Endothelial cell of umbilical vein (primary cell): ENCODE results near the gene HCFC1. TPM values are rescaled to one million over a fixed set of nuclear protein-coding genes. Genes with fewer than 3 reads are reported as not detected.

Experiments used
- BruUV-seq: library from RNA; stranded (reverse); fragments of 400-500 nt; replicated peaks from 2 replicates; lab custom pipeline; 2021; lab: Mats Ljungman, UMichigan
- CTCF ChIA-PET: fragments of 300-600, 350-600 bp; sonication (Branson Sonifier 250); formaldehyde crosslinking; loops from one replicate; lab custom pipeline; 2021; ENCODE audit warnings: antibody characterized with exemption, inconsistent platforms; lab: Charles Lee
- POLR2A ChIA-PET: fragments of 300-600, 350-600 bp; sonication (Branson Sonifier 250); formaldehyde crosslinking; loops from one replicate; lab custom pipeline; 2021; ENCODE audit warnings: antibody characterized with exemption, inconsistent platforms; lab: Charles Lee
- DNase-seq: peaks from one replicate; pipeline ENCODE4 v3.0.0-alpha.2; 2011; ENCODE audit warnings: low read depth, low spot score
- FAIRE-seq: peaks from 2 replicates; lab custom pipeline; 2011; peaks lifted over from hg19 to GRCh38; lab: Jason Lieb, UNC
- H2AFZ ChIP-seq: 2 replicates; pipeline ENCODE4 v1.6.0; 2012; ENCODE audit warnings: low read depth, low read length, control low read depth, inconsistent platforms
- H3K27ac ChIP-seq: 2 replicates; pipeline ENCODE4 v1.5.1; 2011; ENCODE audit warnings: low read depth, mild to moderate bottlenecking, control low read depth, low read length, moderate library complexity; ENCODE audit not compliant: insufficient read depth
- H3K27me3 ChIP-seq, 2 experiments: 2 replicates each; pipeline versions ENCODE4 v1.6.0 to v1.6.1; 2011; ENCODE audit warnings: low read length in 2 of 2, mixed read lengths in 1 of 2; ENCODE audit not compliant: control insufficient read depth in 2 of 2, insufficient read depth in 2 of 2
- H3K36me3 ChIP-seq, 2 experiments: 2 replicates in 1 of 2; 3 replicates in 1 of 2; pipeline ENCODE4 v1.5.1; 2011; ENCODE audit warnings: low read length in 2 of 2, mild to moderate bottlenecking in 1 of 2, moderate library complexity in 1 of 2; ENCODE audit not compliant: control insufficient read depth in 2 of 2, insufficient read depth in 2 of 2; ENCODE audit errors: extremely low read depth in 1 of 2
- H3K4me1 ChIP-seq: 3 replicates; pipeline ENCODE4 v1.5.1; 2011; ENCODE audit warnings: mild to moderate bottlenecking, low read length; ENCODE audit not compliant: control insufficient read depth, insufficient read depth; ENCODE audit errors: extremely low read depth
- H3K4me2 ChIP-seq: 2 replicates; pipeline ENCODE4 v1.6.1; 2011; ENCODE audit warnings: low read length, control low read depth, mixed read lengths; ENCODE audit not compliant: insufficient read depth
- H3K4me3 ChIP-seq, 3 experiments: fragments of 200-600 bp in 1 of 3; sonication (generic), shearing (Covaris generic) in 1 of 3; replicated peaks in 1 of 3; 2 replicates each; pipeline ENCODE4 v1.5.1; 2011 to 2016; ENCODE audit warnings: control low read depth in 3 of 3, low read length in 3 of 3, mild to moderate bottlenecking in 2 of 3, inconsistent platforms in 1 of 3, low read depth in 1 of 3, moderate library complexity in 1 of 3; ENCODE audit not compliant: insufficient read depth in 1 of 3
- H3K79me2 ChIP-seq: 2 replicates; pipeline ENCODE4 v1.6.0; 2012; ENCODE audit warnings: low read length, inconsistent platforms; ENCODE audit not compliant: control insufficient read depth, insufficient read depth
- H3K9ac ChIP-seq: replicated peaks from 2 replicates; pipeline ENCODE3; 2011; ENCODE audit warnings: low read length, control low read depth; ENCODE audit not compliant: insufficient read depth; ENCODE audit errors: extremely low read depth
- H3K9me1 ChIP-seq: replicated peaks from 3 replicates; pipeline ENCODE4 v1.6.0; 2011; ENCODE audit warnings: mild to moderate bottlenecking, low read length; ENCODE audit not compliant: control insufficient read depth, insufficient read depth; ENCODE audit errors: extremely low read depth
- H3K9me3 ChIP-seq: replicated peaks from 2 replicates; pipeline ENCODE4 v1.5.1; 2012; ENCODE audit warnings: low read length, inconsistent platforms; ENCODE audit not compliant: control insufficient read depth, insufficient read depth
- H4K20me1 ChIP-seq: replicated peaks from 2 replicates; pipeline ENCODE3; 2011; ENCODE audit warnings: mild to moderate bottlenecking, low read length; ENCODE audit not compliant: control insufficient read depth, insufficient read depth; ENCODE audit errors: extremely low read depth
- EZH2 ChIP-seq: IDR thresholded peaks from 2 replicates; pipeline ENCODE4 v1.6.1; 2012; ENCODE audit warnings: borderline replicate concordance, low read depth, mild to moderate bottlenecking, moderate library complexity, low read length, inconsistent platforms; ENCODE audit not compliant: severe bottlenecking
- FOS ChIP-seq: IDR thresholded peaks from 2 replicates; pipeline ENCODE4 v1.6.1; 2011; ENCODE audit warnings: mild to moderate bottlenecking, low read length, moderate library complexity, borderline replicate concordance; ENCODE audit not compliant: insufficient read depth
- GATA2 ChIP-seq: IDR thresholded peaks from 2 replicates; pipeline ENCODE4 v1.7.0; 2011; ENCODE audit warnings: low read depth, mild to moderate bottlenecking, moderate library complexity, mixed read lengths, low read length; ENCODE audit not compliant: insufficient read length, insufficient read depth
- JUN ChIP-seq: IDR thresholded peaks from 2 replicates; pipeline ENCODE4 v1.6.1; 2011; ENCODE audit warnings: borderline replicate concordance, low read depth; ENCODE audit not compliant: insufficient read length, insufficient read depth
- MYC ChIP-seq: IDR thresholded peaks from one replicate; pipeline ENCODE4 v1.6.1; 2011; ENCODE audit warnings: mild to moderate bottlenecking, low read depth, low read length
- POLR2A ChIP-seq: IDR thresholded peaks from 2 replicates; pipeline ENCODE4 v1.6.1; 2012; ENCODE audit warnings: low read depth, mild to moderate bottlenecking, control low read depth, low read length
- POLR2AphosphoS5 ChIP-seq: IDR thresholded peaks from 2 replicates; pipeline ENCODE4 v1.6.1; 2012; ENCODE audit warnings: low read depth, mild to moderate bottlenecking, control low read depth, low read length, moderate library complexity; ENCODE audit not compliant: insufficient read depth
- dilution Hi-C: fragments of 300-500 bp; cut with MboI; formaldehyde crosslinking; loops from one replicate; pipeline ENCODE4 v1.15.0; 2019; ENCODE audit warnings: low sequenced_read_pairs; ENCODE audit not compliant: extremely low pct_ligation_motif_present
- intact Hi-C: fragments of 100-400 bp; cut with micrococcal nuclease; formaldehyde crosslinking; loops from one replicate; pipeline ENCODE4 v1.10.0; 2022
- polyA plus RNA-seq, 4 experiments: library from polyadenylated mRNA; depleted of rRNA in 3 of 4; stranded (reverse) in 3 of 4; unstranded in 1 of 4; fragments of >200 nt; gene quantifications; 2 replicates each; pipeline versions ENCODE4 v1.2.1 to v1.2.3, GENCODE V29; 2011 to 2012; ENCODE audit warnings: missing spikeins in 1 of 4
- total RNA-seq: library from RNA; stranded (reverse); gene quantifications from 2 replicates; pipeline ENCODE4 v1.2.3, GENCODE V29; 2021
- TF ChIP-seq, protein P1 (sequence below), 2 donors: IDR thresholded peaks; 1 replicate in 1 of 2; 2 replicates in 1 of 2; pipeline ENCODE4 v1.5.1; 2011; ENCODE audit warnings: low read length in 2 of 2, mild to moderate bottlenecking in 2 of 2, moderate library complexity in 2 of 2, control low read depth in 1 of 2, inconsistent platforms in 1 of 2, low read depth in 1 of 2; ENCODE audit not compliant: insufficient read depth in 1 of 2; ENCODE audit errors: extremely low read depth in 1 of 2
- TF ChIP-seq, protein P2 (sequence below): IDR thresholded peaks from 2 replicates; pipeline ENCODE4 v1.6.1; 2011; ENCODE audit not compliant: insufficient read depth, insufficient read length

HCFC1 gene
- total and polyA plus RNA-seq, 2 donors (not counting 3 experiments of a cell fraction or from before 2014, with no cell fraction given), result 15.9 to 85.9 TPM

DNA sequence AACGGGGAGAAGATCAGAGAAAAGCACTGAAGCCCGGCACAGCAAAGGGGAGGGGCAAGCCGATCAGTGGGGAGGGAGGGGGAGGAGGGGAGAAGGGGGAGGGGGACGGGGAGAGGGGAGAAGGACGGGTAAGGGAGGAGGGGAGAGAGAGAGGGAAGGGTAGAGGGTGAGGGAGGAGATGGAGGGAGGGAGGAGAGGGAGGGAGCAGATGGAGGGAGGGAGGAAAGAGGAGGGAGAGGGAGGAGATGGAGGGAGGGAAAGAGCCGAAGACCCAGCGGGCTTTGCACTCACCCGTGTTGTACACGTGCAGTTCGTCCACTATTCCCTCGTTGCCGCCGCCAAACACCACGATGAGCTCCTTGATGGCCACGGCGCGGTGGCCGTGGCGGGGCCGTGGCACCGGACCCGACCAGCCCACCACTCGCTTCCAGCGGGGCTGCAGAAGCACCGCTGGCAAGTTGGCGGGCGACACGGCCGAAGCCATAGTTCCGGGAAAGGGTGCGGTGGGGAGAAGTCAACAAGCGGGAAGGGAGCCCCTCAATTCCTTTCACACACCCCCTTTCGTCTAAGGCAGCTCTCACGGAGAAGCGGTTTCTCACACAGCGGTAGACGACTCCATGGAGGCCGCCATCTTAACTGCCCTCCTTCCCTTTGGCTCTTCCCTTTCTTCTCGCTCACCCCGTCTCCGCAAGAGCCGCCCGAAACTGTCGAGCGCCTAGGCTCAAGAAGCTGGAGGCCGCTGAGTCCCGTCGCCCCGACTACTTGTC is 1.1 kb downstream of the HCFC1 start:
- BruUV-seq, result TSS peak; percentile 29
- FAIRE-seq (no peak), DNase-seq (no peak)
- CTCF ChIA-PET, result interaction anchor here (1.0 to 1.2 kb wide), 2 partner anchors 10 to 404 kb away, joined by 3 read pairs; partner anchors contain the start of gene FLNA
- H3K79me2 ChIP-seq, result peaks cover 58% of the 10 kb centered on the region
- dilution Hi-C loops, result no loop called here
- no peaks in the 10 kb centered on the region for H3K9me3 ChIP-seq
- TF ChIP-seq, protein P1, sequence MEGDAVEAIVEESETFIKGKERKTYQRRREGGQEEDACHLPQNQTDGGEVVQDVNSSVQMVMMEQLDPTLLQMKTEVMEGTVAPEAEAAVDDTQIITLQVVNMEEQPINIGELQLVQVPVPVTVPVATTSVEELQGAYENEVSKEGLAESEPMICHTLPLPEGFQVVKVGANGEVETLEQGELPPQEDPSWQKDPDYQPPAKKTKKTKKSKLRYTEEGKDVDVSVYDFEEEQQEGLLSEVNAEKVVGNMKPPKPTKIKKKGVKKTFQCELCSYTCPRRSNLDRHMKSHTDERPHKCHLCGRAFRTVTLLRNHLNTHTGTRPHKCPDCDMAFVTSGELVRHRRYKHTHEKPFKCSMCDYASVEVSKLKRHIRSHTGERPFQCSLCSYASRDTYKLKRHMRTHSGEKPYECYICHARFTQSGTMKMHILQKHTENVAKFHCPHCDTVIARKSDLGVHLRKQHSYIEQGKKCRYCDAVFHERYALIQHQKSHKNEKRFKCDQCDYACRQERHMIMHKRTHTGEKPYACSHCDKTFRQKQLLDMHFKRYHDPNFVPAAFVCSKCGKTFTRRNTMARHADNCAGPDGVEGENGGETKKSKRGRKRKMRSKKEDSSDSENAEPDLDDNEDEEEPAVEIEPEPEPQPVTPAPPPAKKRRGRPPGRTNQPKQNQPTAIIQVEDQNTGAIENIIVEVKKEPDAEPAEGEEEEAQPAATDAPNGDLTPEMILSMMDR (IDR thresholded peaks at IDR 0.05; ENCODE audit: extremely low read depth in 1 of 2, insufficient read depth in 1 of 2, low read depth in 1 of 2, low read length in 2 of 2), result no peak
- peak; percentile 14 for TF ChIP-seq MYC
- H3K4me2 ChIP-seq, result no peak overlapping the region
- H3K4me3 ChIP-seq, result peak overlapping the region; percentile 68 to 76 (median 74)
- intact Hi-C loops, result loop anchor here (1.0 kb wide), 2 partner anchors 127 to 408 kb away; partner anchors contain the start of gene MECP2
- H3K36me3 ChIP-seq, result no peaks in the 10 kb centered on the region
- peak overlapping the region; percentile 98 for H3K27ac ChIP-seq
- no peaks in the 10 kb centered on the region for H3K27me3 ChIP-seq
- peaks cover 45% of the 10 kb centered on the region for H3K4me1 ChIP-seq
- H2AFZ ChIP-seq, result no peak overlapping the region
- H3K9ac ChIP-seq, result peak overlapping the region; percentile 97
- H4K20me1 ChIP-seq, result no peaks in the 10 kb centered on the region
- H3K9me1 ChIP-seq, result no peaks in the 10 kb centered on the region
- POLR2A ChIA-PET, result interaction anchor here (0.8 to 1.3 kb wide), 2 partner anchors 46 to 427 kb away, joined by 3 to 9 read pairs; partner anchors contain the start of gene RPL10

DNA sequence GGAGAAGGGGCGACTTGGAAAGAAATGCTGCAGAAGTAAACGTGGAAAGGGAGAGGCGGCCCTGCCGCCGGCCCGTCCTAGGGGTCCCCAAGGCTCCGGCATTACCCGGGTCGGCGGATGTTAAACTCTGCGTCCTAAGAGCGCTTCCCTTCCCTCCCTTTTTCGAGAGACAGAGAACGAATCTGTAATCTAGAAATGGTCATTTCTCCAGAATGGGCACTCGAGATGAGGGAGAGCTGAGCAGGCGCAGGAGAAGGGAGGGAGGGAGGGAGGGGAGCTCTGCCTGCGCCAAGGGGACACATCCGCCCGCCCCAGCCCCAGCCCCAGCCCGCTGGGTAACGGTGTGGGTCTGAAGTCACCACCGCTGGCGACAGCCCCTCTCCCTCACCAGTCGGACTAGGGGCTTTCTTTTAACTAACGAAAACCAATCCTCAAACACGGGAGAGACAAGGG is 1.7 kb downstream of the HCFC1 start:
- peak overlapping the region; percentile 68 to 76 (median 69) for H3K4me3 ChIP-seq
- no TSS peak for BruUV-seq
- ChIA-PET CTCF (no interaction called here), POLR2A (interaction anchor here (0.6 kb wide), 1 partner anchor 40 kb away, joined by 4 read pairs; no protein-coding TSS in a partner anchor)
- peak overlapping the region; percentile 19 for H3K9ac ChIP-seq
- H3K4me1 ChIP-seq, result peaks cover 45% of the 10 kb centered on the region
- H4K20me1 ChIP-seq, result no peaks in the 10 kb centered on the region
- no peaks in the 10 kb centered on the region for H3K27me3 ChIP-seq
- H3K9me3 ChIP-seq, result no peaks in the 10 kb centered on the region
- H3K79me2 ChIP-seq, result peaks cover 64% of the 10 kb centered on the region
- no peak overlapping the region for H3K27ac ChIP-seq
- intact Hi-C loops (loop anchor here (2.0 kb wide), 1 partner anchor 17 kb away; no protein-coding TSS in a partner anchor), dilution Hi-C loops (no loop called here)
- H2AFZ ChIP-seq, result no peak overlapping the region
- FAIRE-seq (no peak), DNase-seq (peak; percentile 23)
- H3K4me2 ChIP-seq, result peak overlapping the region; percentile 70
- TF ChIP-seq JUN, result no peak
- no peak for TF ChIP-seq MYC
- TF ChIP-seq POLR2AphosphoS5, result no peak
- TF ChIP-seq, protein P2, sequence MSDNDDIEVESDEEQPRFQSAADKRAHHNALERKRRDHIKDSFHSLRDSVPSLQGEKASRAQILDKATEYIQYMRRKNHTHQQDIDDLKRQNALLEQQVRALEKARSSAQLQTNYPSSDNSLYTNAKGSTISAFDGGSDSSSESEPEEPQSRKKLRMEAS, result no peak
- TF ChIP-seq EZH2, result no peak
- TF ChIP-seq FOS, result no peak
- no peak for TF ChIP-seq POLR2A
- no peak for TF ChIP-seq GATA2
- H3K36me3 ChIP-seq, result no peaks in the 10 kb centered on the region
- H3K9me1 ChIP-seq, result no peaks in the 10 kb centered on the region
